Calu3 (cell line): ENCODE measurements around the gene CLTB. TPM values are rescaled to one million over a fixed set of nuclear protein-coding genes. Genes with fewer than 3 reads are reported as not detected.

Experiments used
- BruUV-seq: library from RNA; stranded (reverse); fragments of 400-500 nt; replicated peaks from 2 replicates; lab custom pipeline; 2021; lab: Mats Ljungman, UMichigan
- CTCF ChIA-PET: fragments of 300-600 bp; sonication (Branson Sonifier 250); formaldehyde crosslinking; loops from one replicate; lab custom pipeline; 2022; ENCODE audit warnings: antibody characterized with exemption; lab: Charles Lee
- DNase-seq: peaks from one replicate; pipeline ENCODE4 v3.0.0; 2022
- H3K27ac Mint-ChIP-seq: one replicate; pipeline ENCODE4 v1.8.0; 2022; ENCODE audit warnings: mixed read lengths; ENCODE audit not compliant: unreplicated experiment
- H3K27me3 Mint-ChIP-seq: one replicate; pipeline ENCODE4 v1.8.0; 2022; ENCODE audit warnings: mixed read lengths; ENCODE audit not compliant: unreplicated experiment
- H3K36me3 Mint-ChIP-seq: one replicate; pipeline ENCODE4 v1.8.0; 2022; ENCODE audit warnings: mild to moderate bottlenecking, moderate library complexity, mixed read lengths; ENCODE audit not compliant: insufficient read depth, unreplicated experiment
- H3K4me1 Mint-ChIP-seq: one replicate; pipeline ENCODE4 v1.8.0; 2022; ENCODE audit warnings: mild to moderate bottlenecking, low read depth, mixed read lengths; ENCODE audit not compliant: unreplicated experiment
- H3K4me3 Mint-ChIP-seq: one replicate; pipeline ENCODE4 v1.8.0; 2022; ENCODE audit warnings: mild to moderate bottlenecking, low read depth, moderate library complexity, mixed read lengths; ENCODE audit not compliant: unreplicated experiment
- H3K9me3 Mint-ChIP-seq: one replicate; pipeline ENCODE4 v1.8.0; 2022; ENCODE audit warnings: low read depth, mixed read lengths; ENCODE audit not compliant: unreplicated experiment
- CTCF ChIP-seq: fragments of 200-600 bp; IDR thresholded peaks from one replicate; pipeline ENCODE4 v1.8.0; 2022; ENCODE audit warnings: antibody characterized with exemption; ENCODE audit not compliant: unreplicated experiment
- intact Hi-C: fragments of 100-400 bp; cut with micrococcal nuclease; formaldehyde crosslinking; loops from one replicate; pipeline ENCODE4 v1.10.0; 2022; ENCODE audit not compliant: unreplicated experiment
- total RNA-seq: library from RNA; stranded (reverse); gene quantifications from 2 replicates; pipeline ENCODE4 v1.2.3, GENCODE V29; 2022

CLTB gene
- total RNA-seq, 1 experiment from 2014 or later = 116 TPM

- no peaks in the 10 kb centered on the region for H3K9me3 Mint-ChIP-seq
These were observed 1.6 kb downstream of the CLTB start for GRCh38 chr5:176414704-176415103.

GRCh38 chr5:176413709-176414191, 2.6 kb downstream of the CLTB start:
- peaks cover 57% of the 10 kb centered on the region for H3K4me1 Mint-ChIP-seq
- BruUV-seq = no TSS peak
- H3K9me3 Mint-ChIP-seq = no peaks in the 10 kb centered on the region
- no peak for TF ChIP-seq CTCF
- DNase-seq = no peak
- H3K36me3 Mint-ChIP-seq = peaks cover 40% of the 10 kb centered on the region
- CTCF ChIA-PET = no interaction called here
- intact Hi-C loops = loop anchor here (10.0 kb wide), 1 partner anchor 201 kb away; the partner anchor contains the start of gene GPRIN1
- no peak overlapping the region for H3K4me3 Mint-ChIP-seq
- no peak overlapping the region for H3K27ac Mint-ChIP-seq
- no peaks in the 10 kb centered on the region for H3K27me3 Mint-ChIP-seq

More at GRCh38 chr5:176414704-176415103, 1.6 kb downstream of the CLTB start:
- H3K4me3 Mint-ChIP-seq = peak overlapping the region; percentile 79
- DNase-seq = no peak
- TSS peak; percentile 68 for BruUV-seq
- intact Hi-C loops = loop anchor here (5.0 to 10.0 kb wide), 2 partner anchors 123 to 200 kb away; partner anchors contain the start of genes GPRIN1 and RNF44
- peaks cover 63% of the 10 kb centered on the region for H3K4me1 Mint-ChIP-seq
- peaks cover 38% of the 10 kb centered on the region for H3K36me3 Mint-ChIP-seq
- no peak overlapping the region for H3K27ac Mint-ChIP-seq
- CTCF ChIA-PET = interaction anchor here (0.5 kb wide), 1 partner anchor 14 kb away, joined by 3 read pairs; no protein-coding TSS in a partner anchor
- no peaks in the 10 kb centered on the region for H3K27me3 Mint-ChIP-seq
- no peak for TF ChIP-seq CTCF

- H3K4me1 Mint-ChIP-seq = peaks cover 52% of the 10 kb centered on the region
- no peak overlapping the region for H3K4me3 Mint-ChIP-seq
- H3K27ac Mint-ChIP-seq = no peak overlapping the region
- no peaks in the 10 kb centered on the region for H3K27me3 Mint-ChIP-seq
- no TSS peak for BruUV-seq
- no peaks in the 10 kb centered on the region for H3K9me3 Mint-ChIP-seq
- no peak for DNase-seq
- intact Hi-C loops = loop anchor here (10.0 kb wide), 1 partner anchor 202 kb away; the partner anchor contains the start of gene GPRIN1
- CTCF ChIA-PET = no interaction called here
- TF ChIP-seq CTCF = no peak
- H3K36me3 Mint-ChIP-seq = peaks cover 40% of the 10 kb centered on the region
These were observed 3.1 kb downstream of the CLTB start for GRCh38 chr5:176413255-176413565.

- intact Hi-C loops = loop anchor here (10.0 kb wide), 1 partner anchor 202 kb away; the partner anchor contains the start of gene GPRIN1
- Mint-ChIP-seq H3K27me3 (no peaks in the 10 kb centered on the region), H3K4me3 (no peak overlapping the region), H3K36me3 (peaks cover 40% of the 10 kb centered on the region), H3K27ac (no peak overlapping the region), H3K4me1 (peaks cover 47% of the 10 kb centered on the region), H3K9me3 (no peaks in the 10 kb centered on the region)
- no peak for DNase-seq
- no peak for TF ChIP-seq CTCF
- BruUV-seq = no TSS peak
- CTCF ChIA-PET = no interaction called here
These were observed 3.7 kb downstream of the CLTB start for GRCh38 chr5:176412517-176413254.
